Activated naive CD8-positive, alpha-beta T cell treated with anti-CD3 and anti-CD28 coated beads, Interleukin-2, amount 50 U/mL, for 24 hours (primary cell): ENCODE results near the gene FLNB.

Experiments used
- ATAC-seq: fragments of 150-1000 bp; cut with Tn5 transposase; one replicate; pipeline ENCODE4 v1.10.0; 2021
- DNase-seq: peaks from one replicate; pipeline ENCODE4 v3.0.0; 2021
- H3K27ac Mint-ChIP-seq: one replicate; pipeline ENCODE4 v1.8.0; 2021; ENCODE audit warnings: mild to moderate bottlenecking, mixed read lengths
- H3K27me3 Mint-ChIP-seq: one replicate; pipeline ENCODE4 v1.8.0; 2021; ENCODE audit warnings: mixed read lengths
- H3K36me3 Mint-ChIP-seq: one replicate; pipeline ENCODE4 v1.8.0; 2021; ENCODE audit warnings: low read depth, mixed read lengths
- H3K4me1 Mint-ChIP-seq: one replicate; pipeline ENCODE4 v1.8.0; 2021; ENCODE audit warnings: mixed read lengths
- H3K4me3 Mint-ChIP-seq: one replicate; pipeline ENCODE4 v1.8.0; 2021; ENCODE audit warnings: mild to moderate bottlenecking, moderate library complexity, mixed read lengths
- H3K9me3 Mint-ChIP-seq: one replicate; pipeline ENCODE4 v1.8.0; 2021; ENCODE audit warnings: mixed read lengths

FLNB gene

DNA sequence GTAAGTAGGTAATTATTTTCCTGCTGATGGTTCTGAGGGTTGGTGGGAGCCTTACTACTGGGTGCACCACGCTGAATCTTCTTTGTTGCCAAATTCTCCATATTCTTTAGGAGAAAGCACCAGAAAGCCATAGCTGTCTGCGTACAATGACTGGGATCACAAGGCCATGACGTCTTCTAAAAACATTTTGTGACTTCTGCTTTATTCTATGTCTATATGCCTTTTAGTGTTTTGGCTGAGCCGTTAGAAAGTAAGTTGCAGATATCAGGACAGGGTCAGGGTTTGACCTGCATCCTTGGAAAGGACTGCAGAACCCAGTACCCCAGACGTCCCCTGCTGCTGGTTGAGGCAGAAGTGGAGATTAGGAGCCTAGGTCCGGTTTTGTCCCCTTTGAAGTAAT, 107.0 kb downstream of the FLNB start:
- H3K27ac Mint-ChIP-seq = no peak overlapping the region
- DNase-seq (no peak), ATAC-seq (no peak)
- no peak overlapping the region for H3K4me3 Mint-ChIP-seq
- H3K9me3 Mint-ChIP-seq = no peaks in the 10 kb centered on the region
- H3K27me3 Mint-ChIP-seq = no peaks in the 10 kb centered on the region
- H3K36me3 Mint-ChIP-seq = peaks cover 12% of the 10 kb centered on the region
- peaks cover 40% of the 10 kb centered on the region for H3K4me1 Mint-ChIP-seq

- Mint-ChIP-seq H3K27me3 (no peaks in the 10 kb centered on the region), H3K4me3 (no peak overlapping the region), H3K27ac (peak overlapping the region; percentile 65), H3K4me1 (peaks cover 35% of the 10 kb centered on the region), H3K9me3 (no peaks in the 10 kb centered on the region), H3K36me3 (peaks cover 8% of the 10 kb centered on the region)
- DNase-seq (peak; percentile 38), ATAC-seq (peak; percentile 79)
These were observed 108.1 kb downstream of the FLNB start for GRCh38 chr3:58116161-58116955.

GRCh38 chr3:58116985-58117384, 108.8 kb downstream of the FLNB start:
- Mint-ChIP-seq H3K36me3 (peaks cover 8% of the 10 kb centered on the region), H3K27ac (no peak overlapping the region), H3K9me3 (no peaks in the 10 kb centered on the region), H3K27me3 (no peaks in the 10 kb centered on the region), H3K4me1 (peaks cover 32% of the 10 kb centered on the region), H3K4me3 (no peak overlapping the region)
- no peak for DNase-seq
- no peak for ATAC-seq

GRCh38 chr3:58117561-58118181, 109.4 kb downstream of the FLNB start:
- H3K36me3 Mint-ChIP-seq = peaks cover 10% of the 10 kb centered on the region
- H3K27ac Mint-ChIP-seq = no peak overlapping the region
- ATAC-seq = no peak
- H3K4me1 Mint-ChIP-seq = peaks cover 32% of the 10 kb centered on the region
- H3K27me3 Mint-ChIP-seq = no peaks in the 10 kb centered on the region
- no peak overlapping the region for H3K4me3 Mint-ChIP-seq
- no peaks in the 10 kb centered on the region for H3K9me3 Mint-ChIP-seq
- DNase-seq = no peak

- Mint-ChIP-seq H3K27me3 (no peaks in the 10 kb centered on the region), H3K4me1 (peaks cover 32% of the 10 kb centered on the region), H3K36me3 (peaks cover 8% of the 10 kb centered on the region), H3K9me3 (no peaks in the 10 kb centered on the region), H3K27ac (no peak overlapping the region), H3K4me3 (no peak overlapping the region)
- DNase-seq = no peak
- ATAC-seq = no peak
These were observed 111.0 kb downstream of the FLNB start for GRCh38 chr3:58119186-58119585.

DNA sequence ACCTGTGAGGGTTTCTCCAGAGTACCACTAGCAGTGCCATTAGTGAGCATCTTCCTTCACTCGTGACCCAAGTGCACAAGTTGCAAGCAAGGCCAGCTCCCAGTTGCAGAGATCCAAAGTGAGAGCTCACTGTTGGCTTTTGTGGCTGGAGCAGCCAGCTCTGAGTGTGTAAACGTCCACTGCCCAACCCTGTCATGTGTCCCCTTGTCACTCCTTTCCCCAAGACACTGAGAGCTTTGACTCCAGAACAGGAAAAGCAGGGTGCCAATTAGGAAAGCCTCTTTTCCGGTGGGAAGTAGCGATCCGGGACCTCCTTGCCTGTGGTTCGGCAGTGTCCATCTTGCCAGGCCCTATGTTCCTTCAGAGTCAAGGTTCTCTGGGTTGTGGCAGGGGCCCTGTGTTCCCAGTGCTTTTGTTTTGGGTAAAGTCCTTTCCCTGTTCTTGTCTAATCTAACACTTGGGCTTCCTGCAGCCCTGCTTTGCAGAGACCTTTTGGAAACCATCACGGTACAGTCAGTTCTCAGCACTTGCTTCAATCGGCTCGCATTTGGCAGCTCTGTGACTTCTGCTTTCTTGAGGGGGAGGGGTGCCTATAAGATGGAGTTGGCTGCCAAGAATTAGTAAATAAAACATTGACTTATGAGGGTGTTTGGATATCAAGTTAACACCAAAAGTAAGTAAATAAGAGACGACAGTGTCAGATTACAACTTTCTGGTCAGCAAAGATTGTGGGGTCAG, 112.0 kb downstream of the FLNB start:
- no peak overlapping the region for H3K27ac Mint-ChIP-seq
- H3K4me3 Mint-ChIP-seq = no peak overlapping the region
- ATAC-seq = no peak
- H3K4me1 Mint-ChIP-seq = peaks cover 26% of the 10 kb centered on the region
- no peak for DNase-seq
- no peaks in the 10 kb centered on the region for H3K9me3 Mint-ChIP-seq
- H3K27me3 Mint-ChIP-seq = no peaks in the 10 kb centered on the region
- peaks cover 7% of the 10 kb centered on the region for H3K36me3 Mint-ChIP-seq

DNA sequence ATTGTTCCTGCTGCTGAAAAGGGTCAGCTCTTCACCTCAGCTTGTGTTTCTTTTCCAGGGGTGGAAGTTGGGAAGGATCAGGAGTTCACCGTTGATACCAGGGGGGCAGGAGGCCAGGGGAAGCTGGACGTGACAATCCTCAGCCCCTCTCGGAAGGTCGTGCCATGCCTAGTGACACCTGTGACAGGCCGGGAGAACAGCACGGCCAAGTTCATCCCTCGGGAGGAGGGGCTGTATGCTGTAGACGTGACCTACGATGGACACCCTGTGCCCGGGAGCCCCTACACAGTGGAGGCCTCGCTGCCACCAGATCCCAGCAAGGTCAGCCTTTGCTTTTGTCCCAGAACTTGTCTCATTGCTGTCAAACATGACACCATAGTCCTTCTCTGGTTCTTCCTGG, 113.0 kb downstream of the FLNB start:
- Mint-ChIP-seq H3K27me3 (no peaks in the 10 kb centered on the region), H3K9me3 (no peaks in the 10 kb centered on the region), H3K27ac (no peak overlapping the region), H3K4me3 (no peak overlapping the region), H3K36me3 (peaks cover 11% of the 10 kb centered on the region), H3K4me1 (peaks cover 16% of the 10 kb centered on the region)
- ATAC-seq = no peak
- no peak for DNase-seq

DNA sequence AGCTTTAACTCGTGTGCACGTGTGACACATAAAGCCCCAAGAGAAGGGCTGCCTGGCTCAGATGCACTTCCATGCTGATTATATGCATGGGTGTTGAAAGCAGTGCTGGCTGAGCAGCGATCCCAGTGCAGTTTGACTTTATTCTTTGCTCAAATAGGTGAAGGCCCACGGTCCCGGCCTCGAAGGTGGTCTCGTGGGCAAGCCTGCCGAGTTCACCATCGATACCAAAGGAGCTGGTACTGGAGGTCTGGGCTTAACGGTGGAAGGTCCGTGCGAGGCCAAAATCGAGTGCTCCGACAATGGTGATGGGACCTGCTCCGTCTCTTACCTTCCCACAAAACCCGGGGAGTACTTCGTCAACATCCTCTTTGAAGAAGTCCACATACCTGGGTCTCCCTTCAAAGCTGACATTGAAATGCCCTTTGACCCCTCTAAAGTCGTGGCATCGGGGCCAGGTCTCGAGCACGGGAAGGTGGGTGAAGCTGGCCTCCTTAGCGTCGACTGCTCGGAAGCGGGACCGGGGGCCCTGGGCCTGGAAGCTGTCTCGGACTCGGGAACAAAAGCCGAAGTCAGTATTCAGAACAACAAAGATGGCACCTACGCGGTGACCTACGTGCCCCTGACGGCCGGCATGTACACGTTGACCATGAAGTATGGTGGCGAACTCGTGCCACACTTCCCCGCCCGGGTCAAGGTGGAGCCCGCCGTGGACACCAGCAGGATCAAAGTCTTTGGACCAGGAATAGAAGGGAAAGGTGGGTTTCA, 114.9 kb downstream of the FLNB start:
- Mint-ChIP-seq H3K27ac (no peak overlapping the region), H3K9me3 (no peaks in the 10 kb centered on the region), H3K4me3 (no peak overlapping the region), H3K27me3 (no peaks in the 10 kb centered on the region), H3K36me3 (peaks cover 25% of the 10 kb centered on the region), H3K4me1 (no peaks in the 10 kb centered on the region)
- no peak for DNase-seq
- no peak for ATAC-seq

DNA sequence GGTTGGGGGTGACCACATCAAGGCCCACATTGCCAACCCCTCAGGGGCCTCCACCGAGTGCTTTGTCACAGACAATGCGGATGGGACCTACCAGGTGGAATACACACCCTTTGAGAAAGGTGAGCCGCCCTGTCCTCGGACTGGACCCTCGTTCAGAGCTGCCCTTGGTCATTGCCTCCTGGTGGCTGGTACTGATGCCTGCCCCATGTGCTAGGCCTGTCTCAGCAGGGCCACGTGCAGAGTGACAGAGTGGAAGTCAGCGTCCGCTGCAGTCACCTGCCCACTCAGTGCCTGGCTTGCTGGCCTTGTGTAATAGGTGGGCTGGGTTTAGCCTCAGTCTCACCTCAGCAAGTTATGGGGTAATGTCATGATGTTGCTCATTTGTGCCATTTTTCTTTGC, 116.2 kb downstream of the FLNB start:
- Mint-ChIP-seq H3K4me1 (peaks cover 2% of the 10 kb centered on the region), H3K27me3 (no peaks in the 10 kb centered on the region), H3K27ac (no peak overlapping the region), H3K36me3 (peaks cover 31% of the 10 kb centered on the region), H3K4me3 (no peak overlapping the region), H3K9me3 (no peaks in the 10 kb centered on the region)
- ATAC-seq (no peak), DNase-seq (no peak)

GRCh38 chr3:58129041-58129770, 121.0 kb downstream of the FLNB start:
- no peak overlapping the region for H3K4me3 Mint-ChIP-seq
- peaks cover 2% of the 10 kb centered on the region for H3K4me1 Mint-ChIP-seq
- no peak for ATAC-seq

DNA sequence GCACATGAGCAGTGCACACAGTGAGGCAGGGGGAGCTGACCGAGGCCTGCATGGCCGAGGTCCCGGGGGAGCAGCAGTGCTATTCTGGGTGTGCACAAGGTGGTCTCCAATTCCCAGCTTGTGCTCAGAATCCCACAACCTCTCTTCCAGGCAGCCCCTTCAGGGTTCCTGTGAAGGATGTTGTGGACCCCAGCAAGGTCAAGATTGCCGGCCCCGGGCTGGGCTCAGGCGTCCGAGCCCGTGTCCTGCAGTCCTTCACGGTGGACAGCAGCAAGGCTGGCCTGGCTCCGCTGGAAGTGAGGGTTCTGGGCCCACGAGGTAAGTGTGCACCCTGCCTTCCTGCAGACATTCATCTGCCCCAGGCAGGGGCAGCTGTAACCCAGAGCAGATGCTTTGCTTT, 122.4 kb downstream of the FLNB start:
- Mint-ChIP-seq H3K36me3 (peaks cover 32% of the 10 kb centered on the region), H3K9me3 (no peaks in the 10 kb centered on the region), H3K4me1 (peaks cover 2% of the 10 kb centered on the region), H3K4me3 (no peak overlapping the region), H3K27ac (no peak overlapping the region), H3K27me3 (no peaks in the 10 kb centered on the region)
- no peak for ATAC-seq
- DNase-seq = no peak

More at GRCh38 chr3:58129041-58129770, 121.0 kb downstream of the FLNB start:
- no peak overlapping the region for H3K27ac Mint-ChIP-seq
- DNase-seq = no peak
- no peaks in the 10 kb centered on the region for H3K9me3 Mint-ChIP-seq
- H3K36me3 Mint-ChIP-seq = peaks cover 36% of the 10 kb centered on the region
- no peaks in the 10 kb centered on the region for H3K27me3 Mint-ChIP-seq

DNA sequence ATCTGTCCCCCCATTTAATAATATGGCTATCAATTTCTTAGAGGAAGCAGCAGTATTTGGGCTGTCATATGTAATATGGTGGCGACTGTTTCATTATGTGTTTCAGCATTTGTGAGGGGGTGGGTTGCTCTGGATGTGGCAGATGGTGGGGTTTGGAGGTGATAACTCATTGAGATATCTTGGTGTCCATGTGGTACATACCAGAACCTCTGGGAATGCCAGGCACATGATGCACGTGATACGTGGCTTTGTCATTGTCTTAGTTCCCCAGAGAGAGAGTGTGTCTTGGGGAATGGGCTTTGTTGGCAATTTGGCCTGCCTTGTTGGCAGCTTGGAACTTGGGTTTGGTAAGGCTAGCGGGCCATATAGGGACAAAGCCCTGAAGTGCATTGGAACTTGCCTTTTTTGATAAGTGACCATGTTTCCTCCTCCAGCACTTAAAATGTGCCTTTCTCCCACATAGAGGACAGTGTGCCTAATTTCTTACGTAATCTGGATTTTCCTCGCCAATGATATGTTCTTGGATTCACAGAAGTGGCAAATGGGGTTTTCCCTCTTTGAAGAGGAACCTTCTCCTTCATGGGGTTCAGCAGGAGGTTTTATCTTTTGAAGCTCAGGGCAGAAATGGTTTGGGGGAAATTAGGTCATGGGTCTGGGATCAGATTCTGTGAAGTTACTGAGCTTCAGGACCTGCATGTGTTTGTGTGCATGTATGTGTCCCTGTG, 123.0 kb downstream of the FLNB start:
- Mint-ChIP-seq H3K9me3 (no peaks in the 10 kb centered on the region), H3K27ac (no peak overlapping the region), H3K4me3 (no peak overlapping the region), H3K27me3 (no peaks in the 10 kb centered on the region), H3K4me1 (peaks cover 2% of the 10 kb centered on the region), H3K36me3 (peaks cover 31% of the 10 kb centered on the region)
- DNase-seq (no peak), ATAC-seq (no peak)

- Mint-ChIP-seq H3K9me3 (no peaks in the 10 kb centered on the region), H3K27ac (no peak overlapping the region), H3K27me3 (no peaks in the 10 kb centered on the region), H3K36me3 (peaks cover 25% of the 10 kb centered on the region), H3K4me1 (peaks cover 2% of the 10 kb centered on the region), H3K4me3 (no peak overlapping the region)
- DNase-seq (no peak), ATAC-seq (no peak)
These were observed 124.6 kb downstream of the FLNB start for GRCh38 chr3:58132850-58133249.
